ENCODE data around the gene SCG5. TPM values are rescaled to one million over a fixed set of nuclear protein-coding genes. Genes with fewer than 3 reads are reported as not detected.

Gene SCG5
- total RNA-seq, 2 experiments from 2014 or later, result 0.58 to 0.60 TPM

- Mint-ChIP-seq H3K4me3 (no peak overlapping the region), H3K27ac (no peak overlapping the region), H3K4me1 (no peaks in the 10 kb centered on the region), H3K9me3 (peaks cover 5% of the 10 kb centered on the region), H3K36me3 (no peaks in the 10 kb centered on the region), H3K27me3 (peaks cover 4% of the 10 kb centered on the region)
- no peak for DNase-seq
These were observed 102.1 kb downstream of the SCG5 start for GRCh38 chr15:32743411-32744140.

DNA sequence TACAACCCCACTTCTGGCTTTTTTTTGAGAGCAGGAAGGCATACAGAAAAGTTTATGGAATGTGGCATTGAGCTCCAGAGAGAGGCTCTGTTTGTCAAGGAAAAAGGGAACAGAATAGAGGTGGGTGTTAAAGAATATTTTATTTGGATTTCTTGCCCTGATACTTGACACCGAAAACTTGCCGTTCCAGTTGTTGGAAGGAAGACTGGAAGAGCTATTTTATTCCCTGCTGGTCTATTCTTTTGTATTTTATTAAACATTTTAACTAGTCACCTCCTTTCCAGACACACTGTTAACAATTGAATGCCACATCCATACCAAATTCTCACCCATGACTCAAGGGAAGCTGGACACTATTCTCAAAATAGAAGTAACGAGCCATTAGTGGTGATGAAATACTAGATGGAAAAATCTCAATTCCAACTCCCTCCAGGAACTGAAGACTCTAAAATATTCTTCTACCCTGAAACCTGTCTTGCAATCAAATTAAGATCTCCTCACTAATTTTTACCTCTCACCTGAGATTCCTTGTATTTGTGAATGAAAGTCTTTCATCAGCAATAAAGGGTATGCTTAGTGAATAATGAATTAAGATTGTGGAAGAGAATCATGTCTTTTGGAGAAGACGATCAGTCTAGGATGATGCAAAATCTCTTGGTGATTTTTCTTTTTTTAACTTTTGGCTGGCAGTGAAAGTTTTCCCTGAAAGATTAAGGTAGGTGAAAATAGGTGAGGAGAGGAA, 104.8 kb downstream of the SCG5 start:
- Mint-ChIP-seq H3K27me3 (peaks cover 4% of the 10 kb centered on the region), H3K4me1 (no peaks in the 10 kb centered on the region), H3K4me3 (no peak overlapping the region), H3K27ac (no peak overlapping the region), H3K36me3 (no peaks in the 10 kb centered on the region), H3K9me3 (no peaks in the 10 kb centered on the region)
- no peak for DNase-seq

Other genes with a start within 250 kb of the SCG5 start
- under 1 TPM; 0.49 to 0.56 TPM for gene GOLGA8K, start 238.4 kb upstream of the SCG5 start, total RNA-seq
- 1 to 10 TPM in 1 of 2 experiments, not detected in 1; 1.1 TPM for gene GOLGA8O, start 186.1 kb upstream of the SCG5 start, total RNA-seq
- 1 to 10 TPM; 3.0 to 4.0 TPM for gene GOLGA8N, start 48.3 kb upstream of the SCG5 start, total RNA-seq
- gene ARHGAP11A, start 26.2 kb upstream of the SCG5 start, total RNA-seq, result 100 to 1,000 TPM; 134 to 140 TPM
- not detected for gene GREM1, start 76.3 kb downstream of the SCG5 start, total RNA-seq